Left forelimb (tissue), 1 donor: Measurements from ENCODE around the gene DPP8.

Experiments used
- DNase-seq: peaks from one replicate; pipeline ENCODE4 v3.0.0-alpha.2; 2018; ENCODE audit warnings: low spot score

The DPP8 gene

GRCh38 chr15:65423976-65424679 is 93.4 kb downstream of the DPP8 start:
- no peak for DNase-seq

- peak; percentile 73 for DNase-seq
These were observed 94.1 kb downstream of the DPP8 start for GRCh38 chr15:65423150-65423975.

- peak; percentile 93 for DNase-seq
These were observed 95.9 kb downstream of the DPP8 start for GRCh38 chr15:65421360-65422215.

GRCh38 chr15:65420975-65421359 is 96.5 kb downstream of the DPP8 start:
- DNase-seq: no peak

GRCh38 chr15:65418596-65418995 is 98.9 kb downstream of the DPP8 start:
- DNase-seq: no peak

- DNase-seq: peak; percentile 80
These were observed 100.6 kb downstream of the DPP8 start for GRCh38 chr15:65416845-65417416.

GRCh38 chr15:65414841-65415621 is 102.5 kb downstream of the DPP8 start:
- peak; percentile 80 for DNase-seq

- no peak for DNase-seq
These were observed 103.7 kb downstream of the DPP8 start for GRCh38 chr15:65413760-65414144.

GRCh38 chr15:65413051-65413759 is 104.3 kb downstream of the DPP8 start:
- no peak for DNase-seq

- no peak for DNase-seq
These were observed 104.9 kb downstream of the DPP8 start for GRCh38 chr15:65412556-65412955.

GRCh38 chr15:65411465-65412071 is 105.9 kb downstream of the DPP8 start:
- DNase-seq: no peak

- no peak for DNase-seq
These were observed 106.5 kb downstream of the DPP8 start for GRCh38 chr15:65410972-65411371.

- DNase-seq: no peak
These were observed 107.5 kb downstream of the DPP8 start for GRCh38 chr15:65410036-65410435.

GRCh38 chr15:65409036-65409631 is 108.4 kb downstream of the DPP8 start:
- DNase-seq: no peak

GRCh38 chr15:65408324-65409035 is 109.0 kb downstream of the DPP8 start:
- no peak for DNase-seq

- DNase-seq: no peak
These were observed 111.0 kb downstream of the DPP8 start for GRCh38 chr15:65406424-65407000.

GRCh38 chr15:65405791-65406423 is 111.6 kb downstream of the DPP8 start:
- DNase-seq: no peak

GRCh38 chr15:65404186-65404872 is 113.2 kb downstream of the DPP8 start:
- no peak for DNase-seq
